ENCODE measurements around the gene NLRP5. TPM values are rescaled to one million over a fixed set of nuclear protein-coding genes. Genes with fewer than 3 reads are reported as not detected.
"Not testable (repeated sequence)": the region's sequence is repeated elsewhere in the genome, so short reads cannot be mapped to it uniquely, and the experiment has no call there.

NLRP5 gene
- total RNA-seq, 1 donor from 2014 or later = not detected

- H3K27me3 ChIP-seq = no peaks in the 10 kb centered on the region
- H3K4me3 ChIP-seq = no peak overlapping the region
- H3K27ac ChIP-seq = no peak overlapping the region
- H3K4me1 ChIP-seq = no peaks in the 10 kb centered on the region
- H3K36me3 ChIP-seq = no peaks in the 10 kb centered on the region
- no peak for DNase-seq (ENCODE audit: extremely low spot score in 2 of 2)
- intact Hi-C loops (cut with DNase I) = no loop called here
- no peak for TF ChIP-seq POLR2AphosphoS5 (IDR thresholded peaks at IDR 0.05; ENCODE audit: insufficient read depth in 1 of 2, low read depth in 1 of 2)
- TF ChIP-seq POLR2A (IDR thresholded peaks at IDR 0.05) = no peak
- TF ChIP-seq, protein P1, sequence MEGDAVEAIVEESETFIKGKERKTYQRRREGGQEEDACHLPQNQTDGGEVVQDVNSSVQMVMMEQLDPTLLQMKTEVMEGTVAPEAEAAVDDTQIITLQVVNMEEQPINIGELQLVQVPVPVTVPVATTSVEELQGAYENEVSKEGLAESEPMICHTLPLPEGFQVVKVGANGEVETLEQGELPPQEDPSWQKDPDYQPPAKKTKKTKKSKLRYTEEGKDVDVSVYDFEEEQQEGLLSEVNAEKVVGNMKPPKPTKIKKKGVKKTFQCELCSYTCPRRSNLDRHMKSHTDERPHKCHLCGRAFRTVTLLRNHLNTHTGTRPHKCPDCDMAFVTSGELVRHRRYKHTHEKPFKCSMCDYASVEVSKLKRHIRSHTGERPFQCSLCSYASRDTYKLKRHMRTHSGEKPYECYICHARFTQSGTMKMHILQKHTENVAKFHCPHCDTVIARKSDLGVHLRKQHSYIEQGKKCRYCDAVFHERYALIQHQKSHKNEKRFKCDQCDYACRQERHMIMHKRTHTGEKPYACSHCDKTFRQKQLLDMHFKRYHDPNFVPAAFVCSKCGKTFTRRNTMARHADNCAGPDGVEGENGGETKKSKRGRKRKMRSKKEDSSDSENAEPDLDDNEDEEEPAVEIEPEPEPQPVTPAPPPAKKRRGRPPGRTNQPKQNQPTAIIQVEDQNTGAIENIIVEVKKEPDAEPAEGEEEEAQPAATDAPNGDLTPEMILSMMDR (IDR thresholded peaks at IDR 0.05) = no peak
- no peaks in the 10 kb centered on the region for H3K9me3 ChIP-seq
Measured at GRCh38 chr19:55985254-55985653, 1.3 kb upstream of the NLRP5 start.

GRCh38 chr19:55990831-55991230 lies 4.3 kb downstream of the NLRP5 start:
- H3K36me3 ChIP-seq = no peaks in the 10 kb centered on the region
- H3K27ac ChIP-seq = no peak overlapping the region
- DNase-seq (ENCODE audit: extremely low spot score in 2 of 2) = no peak
- intact Hi-C loops (cut with DNase I) = no loop called here
- H3K4me1 ChIP-seq = no peaks in the 10 kb centered on the region
- TF ChIP-seq POLR2A (IDR thresholded peaks at IDR 0.05) (no peak), POLR2AphosphoS5 (IDR thresholded peaks at IDR 0.05; ENCODE audit: insufficient read depth in 1 of 2, low read depth in 1 of 2) (no peak)
- TF ChIP-seq, protein P1 (IDR thresholded peaks at IDR 0.05) = no peak
- H3K4me3 ChIP-seq = no peak overlapping the region
- no peaks in the 10 kb centered on the region for H3K9me3 ChIP-seq
- no peaks in the 10 kb centered on the region for H3K27me3 ChIP-seq

DNA sequence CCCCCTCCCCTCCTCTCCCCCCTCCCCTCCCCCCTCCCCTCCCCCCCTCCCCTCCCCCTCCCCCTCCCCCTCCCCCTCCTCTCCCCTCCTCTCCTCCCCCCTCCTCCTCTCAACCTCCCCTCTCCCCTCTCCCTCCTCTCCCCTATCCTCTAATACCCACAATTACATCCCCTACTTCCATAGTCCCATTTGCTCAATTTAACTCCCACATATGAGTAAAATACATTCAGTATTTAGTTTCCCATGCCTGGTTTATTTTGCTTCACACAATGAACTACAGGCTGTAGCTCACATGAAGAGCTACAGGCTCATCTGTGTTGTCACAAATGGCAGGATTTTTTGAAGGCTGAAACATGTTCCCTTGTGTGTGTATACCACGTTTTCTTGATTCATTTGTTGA lies 6.9 kb downstream of the NLRP5 start:
- Histone ChIP-seq H3K4me1 (no peaks in the 10 kb centered on the region), H3K27ac (no peak overlapping the region), H3K4me3 (no peak overlapping the region), H3K27me3 (no peaks in the 10 kb centered on the region), H3K9me3 (no peaks in the 10 kb centered on the region), H3K36me3 (no peaks in the 10 kb centered on the region)
- TF ChIP-seq POLR2A (IDR thresholded peaks at IDR 0.05) = no peak
- no peak for TF ChIP-seq POLR2AphosphoS5 (IDR thresholded peaks at IDR 0.05; ENCODE audit: insufficient read depth in 1 of 2, low read depth in 1 of 2)
- TF ChIP-seq, protein P1 (IDR thresholded peaks at IDR 0.05) = no peak
- intact Hi-C loops (cut with DNase I) = no loop called here
- no peak for DNase-seq (ENCODE audit: extremely low spot score in 2 of 2)

GRCh38 chr19:56014765-56015164 lies 28.2 kb downstream of the NLRP5 start:
- intact Hi-C loops (cut with DNase I) = no loop called here
- no peak for TF ChIP-seq POLR2A (IDR thresholded peaks at IDR 0.05)
- TF ChIP-seq, protein P1 (IDR thresholded peaks at IDR 0.05) = no peak
- TF ChIP-seq POLR2AphosphoS5 (IDR thresholded peaks at IDR 0.05; ENCODE audit: insufficient read depth in 1 of 2, low read depth in 1 of 2) = no peak
- no peak for DNase-seq (ENCODE audit: extremely low spot score in 2 of 2)

GRCh38 chr19:56015756-56016155 lies 29.2 kb downstream of the NLRP5 start:
- no peak overlapping the region for H3K4me3 ChIP-seq
- H3K27ac ChIP-seq = no peak overlapping the region
- H3K36me3 ChIP-seq = no peaks in the 10 kb centered on the region
- H3K9me3 ChIP-seq = no peaks in the 10 kb centered on the region
- H3K27me3 ChIP-seq = no peaks in the 10 kb centered on the region
- TF ChIP-seq POLR2AphosphoS5 (IDR thresholded peaks at IDR 0.05; ENCODE audit: insufficient read depth in 1 of 2, low read depth in 1 of 2) = no peak
- TF ChIP-seq, protein P1 (IDR thresholded peaks at IDR 0.05) = no peak
- no peak for TF ChIP-seq POLR2A (IDR thresholded peaks at IDR 0.05)
- no peaks in the 10 kb centered on the region for H3K4me1 ChIP-seq
- no peak for DNase-seq (ENCODE audit: extremely low spot score in 2 of 2)
- intact Hi-C loops (cut with DNase I) = no loop called here

More at GRCh38 chr19:56014765-56015164, 28.2 kb downstream of the NLRP5 start:
- Histone ChIP-seq H3K36me3 (no peaks in the 10 kb centered on the region), H3K4me3 (no peak overlapping the region), H3K27ac (no peak overlapping the region), H3K4me1 (no peaks in the 10 kb centered on the region), H3K27me3 (no peaks in the 10 kb centered on the region), H3K9me3 (no peaks in the 10 kb centered on the region)

GRCh38 chr19:56019325-56019724 lies 32.8 kb downstream of the NLRP5 start:
- H3K36me3 ChIP-seq; intact Hi-C loops (cut with DNase I); H3K27me3 ChIP-seq; H3K27ac ChIP-seq; DNase-seq (ENCODE audit: extremely low spot score in 2 of 2); H3K4me1 ChIP-seq; H3K4me3 ChIP-seq; H3K9me3 ChIP-seq: not testable (repeated sequence)

DNA sequence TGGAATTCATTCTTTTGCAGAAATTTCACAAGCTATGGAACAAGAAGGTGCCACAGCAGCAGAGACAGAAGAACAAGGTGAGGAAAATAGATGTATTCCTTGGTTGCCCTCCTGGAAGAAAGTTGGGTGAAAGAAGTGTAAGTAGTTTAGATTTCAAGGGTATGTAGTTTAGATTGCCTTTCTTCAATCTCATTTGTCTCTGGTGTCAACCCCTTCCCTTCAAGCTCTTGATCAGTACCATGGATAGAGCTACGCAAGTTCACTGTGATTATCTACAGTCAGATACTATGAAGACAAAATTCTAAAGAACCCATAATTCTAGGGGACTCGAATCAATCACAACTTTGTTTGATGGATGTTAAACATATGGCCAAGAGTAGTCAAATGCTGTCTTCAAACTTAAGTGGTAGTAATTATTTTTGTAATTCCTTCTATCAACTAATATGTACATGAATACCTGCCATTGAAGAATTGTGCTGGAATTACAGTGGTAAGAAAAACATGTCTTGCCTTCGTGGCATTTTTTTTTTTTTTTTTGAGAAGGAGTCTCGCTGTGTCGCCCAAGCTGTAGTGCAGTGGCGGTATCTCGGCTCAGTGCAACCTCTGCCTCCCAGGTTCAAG lies 33.9 kb downstream of the NLRP5 start:
- H3K27me3 ChIP-seq; H3K4me3 ChIP-seq; H3K27ac ChIP-seq; DNase-seq (ENCODE audit: extremely low spot score in 2 of 2); H3K4me1 ChIP-seq; H3K36me3 ChIP-seq; H3K9me3 ChIP-seq; intact Hi-C loops (cut with DNase I): not testable (repeated sequence)

Data from vagina (tissue), 2 donors.